Measurements from ENCODE around the gene LRRC7.

GRCh38 chr1:70034403-70034802, 466.7 kb downstream of the LRRC7 start:
- TF ChIP-seq POLR2A (IDR thresholded peaks at IDR 0.05; ENCODE audit: low read length) = no peak
- TF ChIP-seq GATA1 (IDR thresholded peaks at IDR 0.05; ENCODE audit: low read depth, low read length) = no peak

Measured in erythroblast (primary cell).